Motor neuron (in vitro differentiated cells): ENCODE data around the gene PITPNC1. TPM values are rescaled to one million over a fixed set of nuclear protein-coding genes. Genes with fewer than 3 reads are reported as not detected.
A peak's percentile ranks its signal among the peaks of the same experiment; 100 is the strongest.
"Not testable (repeated sequence)": the region's sequence is repeated elsewhere in the genome, so short reads cannot be mapped to it uniquely, and the experiment has no call there.

Source experiments
- ATAC-seq, 8 experiments: fragments of 200-7000 bp; cut with Tn5 transposase; replicated peaks in 6 of 8; 2 replicates each; pipeline ENCODE4 v1.8.0; 2021; ENCODE audit warnings: mild to moderate bottlenecking in 8 of 8, moderate library complexity in 8 of 8
- H3K27ac ChIP-seq, 2 donors: fragments of 250-450 bp; sonication (Bioruptor Pico); 2 replicates each; pipeline ENCODE4 v1.9.0; 2021; ENCODE audit warnings: antibody characterized with exemption in 2 of 2, mild to moderate bottlenecking in 2 of 2, moderate library complexity in 1 of 2
- H3K4me1 ChIP-seq, 2 donors: fragments of 250-450 bp; sonication (Bioruptor Pico); replicated peaks in 1 of 2; 2 replicates each; pipeline ENCODE4 v1.6.1; 2021; ENCODE audit warnings: antibody characterized with exemption in 2 of 2, mild to moderate bottlenecking in 2 of 2, moderate library complexity in 1 of 2
- H3K4me3 ChIP-seq, 5 donors: fragments of 250-450 bp; sonication (Bioruptor Pico); 2 replicates each; pipeline ENCODE4 v1.9.0; 2021; ENCODE audit warnings: antibody characterized with exemption in 5 of 5, mild to moderate bottlenecking in 5 of 5, moderate library complexity in 4 of 5
- WGBS, 10 experiments: fragments of 450-650 bp; shearing (Covaris generic); methylation state at CpG; one replicate each; pipeline ENCODE4 v1.0.0; 2022; 5-methylcytosine and 5-hydroxymethylcytosine counted together
- in situ Hi-C, 9 experiments: fragments of 400-800 bp; cut with MboI; loops; one replicate each; pipeline ENCODE4 v1.15.0; 2021; ENCODE audit warnings: low sequenced_read_pairs in 9 of 9, low pct_unique_long_range_greater_than_20kb in 2 of 9; ENCODE audit not compliant: unreplicated experiment in 9 of 9
- total RNA-seq, 8 experiments: library from RNA; unstranded; fragments of 300-600 nt; gene quantifications; 2 replicates each; pipeline versions ENCODE4 v1.2.3 to v1.2.4, GENCODE V29; 2022

Gene PITPNC1
- total RNA-seq, 8 experiments from 2014 or later = 8.8 to 67.0 (median 19.7) TPM

GRCh38 chr17:67375716-67376115 lies 1.4 kb upstream of the PITPNC1 start:
- in situ Hi-C loops = loop anchor here (10.0 to 25.0 kb wide), 5 partner anchors 112 to 339 kb away; partner anchors contain the start of gene NOL11 (in 1 of the 9)
- 23 to 100% (median 54%) methylated on average over 3 to 6 of the region's 6 CpGs; no CpG with 5 or more reads in 4 of the 10 experiments for WGBS, 10 experiments
- Histone ChIP-seq H3K27ac (no peak overlapping the region), H3K4me3 (no peak overlapping the region), H3K4me1 (peaks cover 2 to 7% of the 10 kb centered on the region in 2 donors)
- ATAC-seq = no peak

- Histone ChIP-seq H3K27ac (no peak overlapping the region), H3K4me1 (peaks cover 2 to 7% of the 10 kb centered on the region in 2 donors), H3K4me3 (peak overlapping the region; percentile 59 to 90 (median 67))
- in situ Hi-C loops = loop anchor here (10.0 to 25.0 kb wide), 5 partner anchors 111 to 338 kb away; partner anchors contain the start of gene NOL11 (in 1 of the 9)
- 6 to 55% (median 24%) methylated on average over 3 to 6 of the region's 6 CpGs; no CpG with 5 or more reads in 1 of the 10 experiments for WGBS, 10 experiments
- ATAC-seq = no peak
Observed at GRCh38 chr17:67376415-67376736, 705 bp upstream of the PITPNC1 start.

- peak; percentile 5 to 42 (median 22) for ATAC-seq
- peak overlapping the region; percentile 59 to 90 (median 67) for H3K4me3 ChIP-seq
- WGBS, 10 experiments = 0 to 2% (median 0%) methylated on average over 1 to 8 of the region's 100 CpGs; no CpG with 5 or more reads in 3 of the 10 experiments
- in situ Hi-C loops = loop anchor here (10.0 to 25.0 kb wide), 5 partner anchors 110 to 337 kb away; partner anchors contain the start of gene NOL11 (in 1 of the 9)
- peaks cover 2 to 7% of the 10 kb centered on the region in 2 donors for H3K4me1 ChIP-seq
- peak overlapping the region; percentile 71 to 77 for H3K27ac ChIP-seq
Observed at GRCh38 chr17:67377488-67378453, 690 bp downstream of the PITPNC1 start.

GRCh38 chr17:67378454-67379250 lies 1.6 kb downstream of the PITPNC1 start:
- H3K27ac ChIP-seq = peak overlapping the region in 1 of 2 donors; percentile 77
- peaks cover 2 to 7% of the 10 kb centered on the region in 2 donors for H3K4me1 ChIP-seq
- H3K4me3 ChIP-seq = peak overlapping the region; percentile 59 to 90 (median 67)
- in situ Hi-C loops = loop anchor here (10.0 to 25.0 kb wide), 5 partner anchors 109 to 336 kb away; partner anchors contain the start of gene NOL11 (in 1 of the 9)
- 0 to 20% (median 5%) methylated on average over 1 to 5 of the region's 72 CpGs; no CpG with 5 or more reads in 1 of the 10 experiments for WGBS, 10 experiments
- peak; percentile 35 to 69 (median 58) for ATAC-seq

GRCh38 chr17:67379251-67379630 lies 2.2 kb downstream of the PITPNC1 start:
- Histone ChIP-seq H3K4me3 (peak overlapping the region; percentile 59 to 90 (median 67)), H3K4me1 (peaks cover 2 to 7% of the 10 kb centered on the region in 2 donors), H3K27ac (peak overlapping the region in 1 of 2 donors; percentile 15)
- in situ Hi-C loops = loop anchor here (10.0 to 25.0 kb wide), 5 partner anchors 108 to 336 kb away; partner anchors contain the start of gene NOL11 (in 1 of the 9)
- no peak for ATAC-seq
- 20 to 88% (median 58%) methylated on average over 1 to 7 of the region's 8 CpGs; no CpG with 5 or more reads in 3 of the 10 experiments for WGBS, 10 experiments

GRCh38 chr17:67381929-67382257 lies 4.8 kb downstream of the PITPNC1 start:
- Histone ChIP-seq H3K4me3 (no peak overlapping the region), H3K27ac (no peak overlapping the region), H3K4me1 (peaks cover 2 to 5% of the 10 kb centered on the region in 2 donors)
- in situ Hi-C loops = loop anchor here in 5 of 9 experiments (10.0 to 25.0 kb wide), 5 partner anchors 93 to 305 kb away; no protein-coding TSS in a partner anchor
- no peak for ATAC-seq
- 63 to 100% (median 86%) methylated on average over 1 of the region's 1 CpG; no CpG with 5 or more reads in 1 of the 10 experiments for WGBS, 10 experiments

GRCh38 chr17:67385122-67385988 lies 8.3 kb downstream of the PITPNC1 start:
- no peaks in the 10 kb centered on the region for H3K4me1 ChIP-seq
- no peak for ATAC-seq
- 88 to 100% (median 99%) methylated on average over 1 to 13 of the region's 20 CpGs for WGBS, 10 experiments
- no peak overlapping the region for H3K4me3 ChIP-seq
- in situ Hi-C loops = loop anchor here in 5 of 9 experiments (10.0 to 25.0 kb wide), 5 partner anchors 89 to 302 kb away; no protein-coding TSS in a partner anchor
- H3K27ac ChIP-seq = no peak overlapping the region

GRCh38 chr17:67386965-67387551 lies 10.0 kb downstream of the PITPNC1 start:
- peak; percentile 29 to 63 (median 54) for ATAC-seq
- Histone ChIP-seq H3K27ac (no peak overlapping the region), H3K4me3 (no peak overlapping the region), H3K4me1 (peaks cover 0 to 3% of the 10 kb centered on the region in 2 donors)
- 17 to 77% (median 47%) methylated on average over 5 to 14 of the region's 16 CpGs; no CpG with 5 or more reads in 1 of the 10 experiments for WGBS, 10 experiments
- in situ Hi-C loops = loop anchor here in 5 of 9 experiments (10.0 to 25.0 kb wide), 5 partner anchors 88 to 300 kb away; no protein-coding TSS in a partner anchor

GRCh38 chr17:67388536-67388935 lies 11.5 kb downstream of the PITPNC1 start:
- not testable (repeated sequence) for H3K4me3 ChIP-seq, ATAC-seq, H3K4me1 ChIP-seq, H3K27ac ChIP-seq
- WGBS, 10 experiments = 93 to 100% (median 98%) methylated on average over 1 to 10 of the region's 10 CpGs; no CpG with 5 or more reads in 3 of the 10 experiments
- in situ Hi-C loops = loop anchor here in 5 of 9 experiments (10.0 to 25.0 kb wide), 5 partner anchors 86 to 299 kb away; no protein-coding TSS in a partner anchor

- ATAC-seq = no peak
- H3K4me3 ChIP-seq = no peak overlapping the region
- H3K4me1 ChIP-seq = peaks cover 0 to 3% of the 10 kb centered on the region in 2 donors
- WGBS, 10 experiments = 80 to 100% (median 86%) methylated on average over 1 to 2 of the region's 4 CpGs; no CpG with 5 or more reads in 5 of the 10 experiments
- no peak overlapping the region for H3K27ac ChIP-seq
- in situ Hi-C loops = loop anchor here in 5 of 9 experiments (10.0 to 25.0 kb wide), 5 partner anchors 86 to 298 kb away; no protein-coding TSS in a partner anchor
Observed at GRCh38 chr17:67388986-67389385, 11.9 kb downstream of the PITPNC1 start.

GRCh38 chr17:67390006-67390645 lies 13.0 kb downstream of the PITPNC1 start:
- peak in 1 of 8 experiments; percentile 12 for ATAC-seq
- Histone ChIP-seq H3K4me1 (peaks cover 0 to 3% of the 10 kb centered on the region in 2 donors), H3K27ac (no peak overlapping the region), H3K4me3 (no peak overlapping the region)
- WGBS, 10 experiments = 53 to 100% (median 100%) methylated on average over 2 to 6 of the region's 6 CpGs; no CpG with 5 or more reads in 3 of the 10 experiments
- in situ Hi-C loops = loop anchor here in 5 of 9 experiments (25.0 kb wide), 3 partner anchors 97 to 297 kb away; no protein-coding TSS in a partner anchor
